ENCODE results near the gene RUFY3.
"Not testable (repeated sequence)": the region's sequence is repeated elsewhere in the genome, so short reads cannot be mapped to it uniquely, and the experiment has no call there.

Gene RUFY3

GRCh38 chr4:70788733-70789132 lies 67.0 kb downstream of the RUFY3 start:
- no peak for DNase-seq

GRCh38 chr4:70793626-70794025 lies 71.9 kb downstream of the RUFY3 start:
- no peak for DNase-seq

DNA sequence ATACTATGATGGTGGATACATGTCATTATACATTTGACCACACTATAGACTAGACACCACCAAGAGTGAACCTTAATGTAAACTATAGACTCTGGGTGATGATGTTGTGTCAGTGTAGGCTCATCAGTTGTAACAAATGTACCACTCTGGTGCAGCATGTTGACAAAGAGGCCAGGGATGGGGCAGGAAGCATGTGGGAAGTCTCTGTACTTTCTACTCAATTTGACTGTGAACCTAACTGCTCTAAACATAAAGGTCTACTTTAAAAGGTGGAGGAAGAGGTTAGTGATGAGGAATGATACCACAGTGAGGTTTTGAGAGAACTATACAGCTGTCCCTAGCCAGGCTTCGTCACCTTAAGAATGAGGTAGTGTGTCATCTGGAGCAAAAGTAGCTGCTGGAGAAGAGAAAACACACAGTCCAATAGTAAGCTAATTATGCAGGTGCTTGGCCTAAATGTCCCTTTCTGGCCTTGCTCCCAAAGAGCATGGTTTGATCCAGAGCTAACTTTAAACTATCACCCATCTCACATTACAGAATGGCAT lies 79.6 kb downstream of the RUFY3 start:
- DNase-seq = peak in 1 of 2 experiments; percentile 20

GRCh38 chr4:70802928-70803580 lies 81.3 kb downstream of the RUFY3 start:
- DNase-seq = no peak

GRCh38 chr4:70808151-70808550 lies 86.4 kb downstream of the RUFY3 start:
- no peak for DNase-seq

GRCh38 chr4:70815370-70815769 lies 93.6 kb downstream of the RUFY3 start:
- no peak for DNase-seq

DNA sequence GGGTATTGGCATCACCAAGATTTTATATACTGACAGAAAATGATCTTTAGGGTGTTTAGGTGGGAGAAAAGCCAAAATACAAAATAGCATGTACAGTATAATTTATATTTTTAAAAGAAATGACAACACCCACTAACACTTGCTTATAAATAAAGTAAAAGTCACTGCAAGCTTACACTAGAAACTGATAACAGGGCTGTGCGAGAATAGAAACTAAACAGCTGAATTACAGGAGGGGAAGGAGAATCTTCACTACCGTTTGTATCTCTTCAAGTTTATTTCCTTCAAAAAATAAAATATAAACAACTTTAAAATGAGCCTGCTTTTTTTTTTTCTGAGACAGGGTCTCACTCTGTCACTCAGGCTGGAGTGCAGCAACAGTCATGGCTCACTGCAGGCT lies 95.1 kb downstream of the RUFY3 start:
- no peak for DNase-seq

DNA sequence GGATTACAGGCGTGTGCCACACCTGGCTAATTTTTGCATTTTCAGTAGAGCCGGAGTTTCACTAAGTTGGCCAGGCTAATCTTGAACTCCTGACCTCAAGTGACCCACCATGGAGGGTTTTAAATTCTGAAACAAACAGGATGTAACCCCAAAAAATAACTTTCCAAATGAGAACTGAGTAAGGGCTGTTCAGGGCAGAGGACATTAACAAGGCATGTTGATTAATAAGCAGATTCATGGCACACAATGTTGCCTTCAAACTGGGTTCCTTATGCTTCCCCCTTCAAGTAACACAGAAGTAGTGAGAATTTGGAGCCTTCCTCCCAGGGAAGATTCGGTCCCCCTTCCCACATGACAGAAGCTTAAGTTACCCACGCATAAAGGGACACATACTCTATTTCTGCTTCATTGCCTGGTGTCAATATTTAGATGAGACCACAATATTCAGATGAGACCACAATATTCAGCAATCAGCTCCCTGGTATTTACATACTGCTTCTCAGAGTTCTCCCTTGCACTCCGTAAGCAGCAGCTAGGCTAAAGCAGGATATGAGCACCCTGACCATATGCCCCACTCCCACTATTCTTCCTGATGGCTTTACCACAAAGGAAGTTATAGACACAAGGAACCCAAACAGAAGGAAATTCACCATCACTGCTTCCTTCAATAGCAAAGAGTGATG lies 96.5 kb downstream of the RUFY3 start:
- DNase-seq = no peak

DNA sequence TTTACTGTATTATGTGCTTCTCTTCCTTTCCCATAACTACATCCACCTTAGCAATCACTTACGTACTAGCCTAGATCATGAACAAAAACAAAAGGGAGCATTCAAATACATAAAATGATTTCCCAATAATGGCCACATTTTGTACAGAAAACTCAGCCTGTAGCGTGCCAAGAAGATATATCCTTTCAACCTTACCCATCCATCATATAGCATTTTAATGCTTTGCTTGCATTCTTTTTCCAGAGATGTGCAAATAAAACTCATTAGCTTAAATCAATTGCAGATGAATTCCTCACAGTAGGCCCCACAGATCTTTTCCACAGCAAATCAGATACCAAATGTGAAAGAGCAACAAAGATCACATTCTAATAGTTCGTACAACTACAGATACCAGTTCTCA lies 97.2 kb downstream of the RUFY3 start:
- no peak for DNase-seq

- DNase-seq = no peak
These were observed 107.3 kb downstream of the RUFY3 start for GRCh38 chr4:70829015-70829414.

GRCh38 chr4:70829492-70829891 lies 107.7 kb downstream of the RUFY3 start:
- DNase-seq = no peak

DNA sequence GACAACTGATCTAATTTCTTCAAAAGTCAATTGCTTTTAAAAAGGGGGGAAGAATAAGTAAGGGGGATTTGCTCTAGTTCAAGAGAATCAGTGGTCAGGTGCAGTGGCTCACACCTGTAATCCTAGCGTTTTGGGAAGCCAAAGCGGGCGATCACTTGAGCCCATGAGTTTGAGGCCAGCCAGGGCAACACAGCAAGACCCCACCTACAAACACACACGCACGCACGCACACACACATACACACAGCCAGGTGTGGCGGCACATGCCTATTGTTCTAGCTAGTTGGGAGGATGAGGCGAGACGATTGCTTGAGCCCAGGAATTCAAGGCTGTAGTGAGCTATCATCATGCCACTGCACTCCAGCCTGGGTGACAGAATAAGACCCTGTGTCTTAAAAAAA lies 108.3 kb downstream of the RUFY3 start:
- DNase-seq = no peak

DNA sequence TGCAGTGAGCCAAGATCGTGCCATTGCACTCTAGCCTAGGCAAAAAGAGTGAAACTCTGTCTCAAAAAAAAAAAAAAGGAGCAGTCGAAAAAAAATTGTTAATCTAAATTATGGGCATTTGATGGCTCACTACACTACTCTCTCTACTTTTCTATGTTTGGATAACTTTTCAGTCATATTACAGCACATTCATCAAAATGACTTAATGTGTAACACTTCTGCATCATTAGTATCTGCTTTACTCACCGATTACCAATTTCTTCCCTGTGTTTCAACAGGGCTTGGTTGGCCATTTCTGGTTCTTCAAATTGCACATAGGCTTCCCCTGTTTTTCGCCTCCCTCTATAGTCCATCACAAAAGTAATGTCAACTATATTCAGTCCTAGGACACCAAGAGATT lies 109.5 kb downstream of the RUFY3 start:
- DNase-seq = no peak

DNA sequence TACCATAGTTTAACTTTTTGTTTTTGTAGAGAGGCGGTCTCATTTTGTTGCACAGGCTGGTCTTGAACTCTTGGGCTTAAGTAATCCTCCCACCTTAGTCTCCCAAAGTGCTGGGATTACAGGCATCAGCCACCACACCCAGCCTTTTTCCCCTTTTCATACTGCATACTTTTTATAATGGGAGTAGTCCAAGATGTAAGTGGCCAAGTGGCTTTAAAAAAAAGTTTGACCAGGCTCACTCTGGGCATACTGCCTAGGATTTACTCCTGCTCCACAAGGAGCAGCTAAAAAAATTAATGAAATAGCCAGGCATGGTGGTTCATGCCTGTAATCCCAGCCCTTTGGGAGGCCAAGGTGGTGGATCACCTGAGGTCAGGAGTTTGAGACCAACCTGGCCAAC lies 111.9 kb downstream of the RUFY3 start:
- DNase-seq = no peak

GRCh38 chr4:70836081-70836480 lies 114.3 kb downstream of the RUFY3 start:
- no peak for DNase-seq

DNA sequence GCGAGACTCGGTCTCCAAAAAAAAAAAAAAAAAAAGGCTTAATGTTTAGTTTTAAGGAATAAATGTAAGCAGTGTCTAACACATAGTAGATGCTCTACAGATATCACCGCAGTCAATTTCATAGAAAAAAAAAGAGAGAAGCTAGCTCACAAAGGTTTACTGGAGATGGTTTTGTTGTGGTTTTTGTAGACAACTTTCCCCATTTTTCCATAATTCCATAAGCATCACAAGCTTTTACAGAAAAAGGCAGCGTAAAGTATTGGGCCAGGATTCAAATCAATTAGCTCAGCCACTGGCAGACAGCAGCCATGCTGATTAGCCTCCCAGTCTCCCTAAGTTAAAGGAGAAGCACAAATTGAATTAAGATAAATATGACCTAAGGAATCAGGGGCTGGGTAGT lies 116.4 kb downstream of the RUFY3 start:
- DNase-seq = no peak

- peak; percentile 66 to 74 for DNase-seq
These were observed 117.2 kb downstream of the RUFY3 start for GRCh38 chr4:70838666-70839588.

DNA sequence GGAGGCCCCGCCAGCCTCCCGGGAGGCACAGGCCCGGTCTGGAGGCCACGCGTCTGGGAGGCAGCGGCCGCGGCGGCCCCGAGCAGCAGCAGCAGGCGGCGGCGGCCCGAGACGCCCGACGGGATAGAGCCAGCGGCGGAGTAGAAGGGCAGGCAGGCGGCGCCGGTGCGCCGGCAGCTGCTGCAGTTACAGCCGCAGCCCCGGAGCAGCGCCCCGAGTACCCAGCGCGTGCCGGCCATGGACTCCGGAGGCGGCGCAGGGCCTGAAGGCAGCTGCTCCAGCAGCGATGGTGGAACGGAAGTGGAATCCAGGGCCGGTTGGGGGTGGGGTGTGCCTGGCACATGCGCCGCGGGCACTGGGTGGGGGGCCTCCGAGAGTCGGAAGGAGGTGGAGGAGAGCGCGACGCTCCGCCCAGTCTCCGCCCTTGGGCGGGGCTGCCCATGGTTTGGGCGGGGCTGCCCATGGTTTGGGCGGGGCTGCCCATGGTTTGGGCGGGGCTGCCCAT lies 117.9 kb downstream of the RUFY3 start, which contains the start of gene GRSF1:
Gene GRSF1 (minus strand): TSS at position 302 of the 505 bp plus-strand sequence. CDS start 63 bp downstream, at position 239.
- peak; percentile 94 to 95 for DNase-seq

- peak; percentile 72 to 79 for DNase-seq
These were observed 118.4 kb downstream of the RUFY3 start for GRCh38 chr4:70840137-70840536.

DNA sequence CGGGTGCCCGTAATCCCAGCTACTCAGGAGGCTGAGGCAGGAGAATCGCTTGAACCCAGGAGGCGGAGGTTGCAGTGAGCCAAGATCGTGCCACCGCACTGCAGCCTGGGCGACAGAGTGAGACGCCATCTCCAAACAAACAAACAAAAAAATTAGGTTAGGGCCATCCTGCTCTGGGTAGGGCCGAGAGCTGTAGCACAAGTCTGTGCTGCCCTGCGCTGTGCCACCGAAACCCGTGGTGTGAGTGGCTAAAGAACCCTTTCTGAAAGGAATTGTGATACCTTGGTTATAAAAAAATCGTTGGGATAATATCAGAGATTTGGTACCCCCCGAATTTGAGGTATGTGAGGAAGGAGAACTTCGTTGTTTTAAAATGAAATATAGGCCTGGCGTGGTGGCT lies 118.9 kb downstream of the RUFY3 start:
- DNase-seq = not testable (repeated sequence)

GRCh38 chr4:70841211-70841610 lies 119.4 kb downstream of the RUFY3 start:
- DNase-seq = no peak

GRCh38 chr4:70841951-70842350 lies 120.2 kb downstream of the RUFY3 start:
- no peak for DNase-seq
